Right lobe of liver (tissue), 6 donors: Measurements from ENCODE around the gene GOLGA6C. TPM values are rescaled to one million over a fixed set of nuclear protein-coding genes. Genes with fewer than 3 reads are reported as not detected.
"Not testable (repeated sequence)": the region's sequence is repeated elsewhere in the genome, so short reads cannot be mapped to it uniquely, and the experiment has no call there.

Source experiments
- ATAC-seq, 4 donors: fragments of 200-7000 bp; cut with Tn5 transposase; one replicate each; pipeline ENCODE4 v1.9.1; 2020; ENCODE audit warnings: mild to moderate bottlenecking in 4 of 4, moderate library complexity in 4 of 4
- DNase-seq, 3 donors: peaks; one replicate each; pipeline ENCODE4 v3.0.0-alpha.2; 2020
- H3K27ac ChIP-seq, 3 donors: fragments of 200-600 bp; one replicate each; pipeline ENCODE4 v1.8.0; 2022
- H3K27me3 ChIP-seq, 2 donors: fragments of 200-600 bp; one replicate each; pipeline ENCODE4 v1.8.0; 2022
- H3K36me3 ChIP-seq, 4 donors: fragments of 200-600 bp; sonication (generic) in 1 of 4; one replicate each; pipeline versions ENCODE4 v1.5.1 to v1.8.0; 2017 to 2022; ENCODE audit warnings: control low read depth in 1 of 4
- H3K4me1 ChIP-seq, 4 donors: fragments of 200-600 bp; sonication (generic) in 1 of 4; one replicate each; pipeline versions ENCODE4 v1.5.1 to v1.8.0; 2017 to 2022; ENCODE audit warnings: control low read depth in 1 of 4
- H3K4me3 ChIP-seq, 3 donors: fragments of 200-600 bp; one replicate each; pipeline ENCODE4 v1.8.0; 2022
- H3K9me3 ChIP-seq, 4 donors: fragments of 200-600 bp; sonication (generic) in 1 of 4; one replicate each; pipeline versions ENCODE4 v1.5.1 to v1.8.0; 2017 to 2022; ENCODE audit warnings: control low read depth in 1 of 4
- POLR2A ChIP-seq: fragments of 450-650 bp; IDR thresholded peaks from one replicate; pipeline ENCODE4 v1.6.1; 2017; ENCODE audit warnings: antibody characterized with exemption, mild to moderate bottlenecking
- WGBS: methylation state at CpG from one replicate; pipeline ENCODE4 v1.1.6; 2018; ENCODE audit warnings: low coverage, low lambda C conversion rate; ENCODE audit not compliant: insufficient coverage; ENCODE audit errors: missing lambda C conversion rate; 5-methylcytosine and 5-hydroxymethylcytosine counted together
- intact Hi-C, 2 donors: fragments of 100-400 bp; cut with DNase I; formaldehyde crosslinking; loops; one replicate each; pipeline versions ENCODE4 v1.11.2 to v1.14.1; 2022
- total RNA-seq, 6 experiments: library from RNA; depleted of rRNA in 2 of 6; stranded (reverse); fragments of >200 nt in 2 of 6; fragmentation: NEBNext Ultra II Directional in 3 of 6; extraction: Animal tissue kit (Norgen Biotek cat#: 25700) in 3 of 6; gene quantifications; one replicate each; pipeline versions ENCODE4 v1.1.0 to v1.2.4, GENCODE V29; 2016 to 2023
- TF ChIP-seq, protein P1 (sequence below), 4 donors: fragments of 200-600 bp in 3 of 4; fragments of 450-650 bp in 1 of 4; IDR thresholded peaks; one replicate each; pipeline versions ENCODE4 v1.5.1 to v1.8.0; 2016 to 2022; ENCODE audit warnings: antibody characterized with exemption in 4 of 4, mild to moderate bottlenecking in 2 of 4
- donor health status: DM: no; HTN: yes; CAD: no.
- donor health status: DM: no; HTN: no; CAD: no.
- donor health status: DM: no; HTN: no; CAD: no.
- donor health status: DM: no; HTN: yes; CAD: no.
- donor health status: DM: no; HTN: yes; CAD: no.

GOLGA6C gene
- total RNA-seq, 6 experiments from 2014 or later: 0.19 to 0.51 (median 0.22) TPM; not detected in 3

DNA sequence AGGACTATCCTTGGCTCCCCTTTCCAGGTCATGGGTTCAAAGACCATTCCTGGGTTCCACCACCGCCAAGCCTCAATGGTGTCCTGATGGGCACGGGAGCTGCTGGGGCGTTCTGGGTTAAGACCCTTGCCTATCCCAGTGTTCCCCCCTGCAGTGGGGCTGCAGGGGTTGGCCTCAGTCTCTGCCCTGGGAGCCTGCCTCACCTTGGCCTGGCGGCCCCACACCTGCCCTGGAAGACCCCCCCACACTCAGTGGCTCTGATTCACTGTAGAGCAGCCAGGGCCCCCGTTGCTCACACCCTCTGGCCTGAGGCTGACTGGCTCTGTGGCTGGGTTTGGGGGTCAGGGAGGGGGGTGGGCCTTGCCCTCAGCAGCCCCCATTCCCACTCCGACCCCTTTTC, 34.4 kb upstream of the GOLGA6C start:
- Histone ChIP-seq H3K27me3 (no peaks in the 10 kb centered on the region), H3K36me3 (no peaks in the 10 kb centered on the region), H3K9me3 (no peaks in the 10 kb centered on the region), H3K4me1 (peaks cover 0 to 4% (median 0%) of the 10 kb centered on the region in 4 donors), H3K27ac (no peak overlapping the region), H3K4me3 (no peak overlapping the region)
- intact Hi-C loops: no loop called here
- no peak for ATAC-seq
- peak in 1 of 3 donors; percentile 15 for DNase-seq
- 57% methylated on average over 1 of the region's 6 CpGs for WGBS
- TF ChIP-seq, protein P1, sequence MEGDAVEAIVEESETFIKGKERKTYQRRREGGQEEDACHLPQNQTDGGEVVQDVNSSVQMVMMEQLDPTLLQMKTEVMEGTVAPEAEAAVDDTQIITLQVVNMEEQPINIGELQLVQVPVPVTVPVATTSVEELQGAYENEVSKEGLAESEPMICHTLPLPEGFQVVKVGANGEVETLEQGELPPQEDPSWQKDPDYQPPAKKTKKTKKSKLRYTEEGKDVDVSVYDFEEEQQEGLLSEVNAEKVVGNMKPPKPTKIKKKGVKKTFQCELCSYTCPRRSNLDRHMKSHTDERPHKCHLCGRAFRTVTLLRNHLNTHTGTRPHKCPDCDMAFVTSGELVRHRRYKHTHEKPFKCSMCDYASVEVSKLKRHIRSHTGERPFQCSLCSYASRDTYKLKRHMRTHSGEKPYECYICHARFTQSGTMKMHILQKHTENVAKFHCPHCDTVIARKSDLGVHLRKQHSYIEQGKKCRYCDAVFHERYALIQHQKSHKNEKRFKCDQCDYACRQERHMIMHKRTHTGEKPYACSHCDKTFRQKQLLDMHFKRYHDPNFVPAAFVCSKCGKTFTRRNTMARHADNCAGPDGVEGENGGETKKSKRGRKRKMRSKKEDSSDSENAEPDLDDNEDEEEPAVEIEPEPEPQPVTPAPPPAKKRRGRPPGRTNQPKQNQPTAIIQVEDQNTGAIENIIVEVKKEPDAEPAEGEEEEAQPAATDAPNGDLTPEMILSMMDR (IDR thresholded peaks at IDR 0.05): no peak
- TF ChIP-seq POLR2A: no peak

DNA sequence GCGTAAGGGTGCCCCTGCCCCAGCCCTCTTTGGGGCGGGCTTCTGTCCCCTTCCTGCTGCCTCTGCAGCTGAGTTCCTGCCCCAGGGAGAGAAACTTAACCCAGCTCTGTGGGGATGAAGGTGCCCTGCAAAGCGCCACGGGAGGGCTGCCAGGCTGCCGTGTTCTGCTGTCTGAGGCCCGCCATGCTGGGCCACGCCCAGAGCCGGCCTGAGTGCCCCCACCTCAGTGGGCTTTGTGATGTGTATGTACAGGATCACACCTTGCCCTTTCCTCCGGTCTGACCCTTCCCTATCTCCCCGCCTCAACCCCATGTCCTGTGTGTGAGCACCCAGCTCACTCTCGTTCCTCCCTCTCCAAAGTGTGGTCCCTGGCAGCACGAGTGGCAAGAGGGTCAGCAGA, 33.9 kb upstream of the GOLGA6C start:
- H3K9me3 ChIP-seq: no peaks in the 10 kb centered on the region
- H3K4me3 ChIP-seq: no peak overlapping the region
- TF ChIP-seq POLR2A: no peak
- TF ChIP-seq, protein P1 (IDR thresholded peaks at IDR 0.05): no peak
- DNase-seq (no peak), ATAC-seq (no peak)
- H3K4me1 ChIP-seq: peaks cover 0 to 4% (median 0%) of the 10 kb centered on the region in 4 donors
- no peak overlapping the region for H3K27ac ChIP-seq
- WGBS: 73% methylated on average over 8 of the region's 12 CpGs
- H3K36me3 ChIP-seq: no peaks in the 10 kb centered on the region
- intact Hi-C loops: no loop called here
- no peaks in the 10 kb centered on the region for H3K27me3 ChIP-seq

GRCh38 chr15:75225102-75225836, 32.9 kb upstream of the GOLGA6C start:
- H3K27me3 ChIP-seq, H3K36me3 ChIP-seq, H3K27ac ChIP-seq, intact Hi-C loops, ATAC-seq, H3K4me3 ChIP-seq, H3K4me1 ChIP-seq, H3K9me3 ChIP-seq: not testable (repeated sequence)
- peak in 1 of 3 donors; percentile 45 for DNase-seq
- 40% methylated on average over 2 of the region's 10 CpGs for WGBS

DNA sequence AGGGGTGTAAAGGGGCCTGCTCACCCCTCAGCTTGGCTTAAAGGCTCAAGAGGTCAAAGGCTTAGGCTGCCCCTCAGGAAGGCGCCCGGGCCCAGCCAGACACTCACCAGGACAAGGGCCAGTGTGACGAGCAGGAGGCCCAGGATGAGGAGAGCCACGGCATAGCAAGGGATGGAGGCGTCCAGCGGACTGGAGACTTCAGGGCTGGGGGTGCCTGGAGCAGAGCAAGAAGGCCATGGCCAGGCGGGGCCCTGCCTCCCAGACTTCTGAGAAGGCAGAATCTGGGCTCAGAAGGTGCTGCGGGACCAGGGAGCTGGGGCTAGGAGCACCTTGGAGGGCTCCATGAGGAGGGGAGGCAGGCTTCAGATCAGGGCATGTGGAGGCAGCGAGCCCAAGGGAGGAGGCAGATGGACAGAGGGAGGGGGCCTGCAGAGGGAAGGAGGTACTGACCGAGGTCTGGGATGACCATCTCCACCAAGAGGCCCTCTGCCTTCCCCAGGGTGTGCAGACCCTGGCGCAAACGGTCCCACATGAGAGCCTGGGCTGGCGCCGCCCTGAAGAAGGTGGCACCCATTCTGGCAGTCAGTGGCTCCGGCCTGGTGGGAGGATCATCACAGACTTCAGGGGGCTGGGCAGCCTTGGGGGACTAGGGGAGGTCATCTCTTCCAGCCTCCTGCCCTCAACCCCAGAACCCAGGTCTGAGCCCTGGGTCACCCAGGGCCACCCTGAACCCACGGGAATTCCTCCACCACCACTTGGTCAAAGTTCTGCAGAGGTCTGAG, 32.0 kb upstream of the GOLGA6C start:
- Histone ChIP-seq H3K9me3 (no peaks in the 10 kb centered on the region), H3K36me3 (no peaks in the 10 kb centered on the region), H3K4me3 (no peak overlapping the region), H3K27me3 (no peaks in the 10 kb centered on the region), H3K27ac (no peak overlapping the region), H3K4me1 (no peaks in the 10 kb centered on the region)
- DNase-seq (peak in 1 of 3 donors; percentile 51), ATAC-seq (no peak)
- 92% methylated on average over 4 of the region's 16 CpGs for WGBS
- intact Hi-C loops: no loop called here
- TF ChIP-seq POLR2A: no peak
- TF ChIP-seq, protein P1 (IDR thresholded peaks at IDR 0.05): no peak

DNA sequence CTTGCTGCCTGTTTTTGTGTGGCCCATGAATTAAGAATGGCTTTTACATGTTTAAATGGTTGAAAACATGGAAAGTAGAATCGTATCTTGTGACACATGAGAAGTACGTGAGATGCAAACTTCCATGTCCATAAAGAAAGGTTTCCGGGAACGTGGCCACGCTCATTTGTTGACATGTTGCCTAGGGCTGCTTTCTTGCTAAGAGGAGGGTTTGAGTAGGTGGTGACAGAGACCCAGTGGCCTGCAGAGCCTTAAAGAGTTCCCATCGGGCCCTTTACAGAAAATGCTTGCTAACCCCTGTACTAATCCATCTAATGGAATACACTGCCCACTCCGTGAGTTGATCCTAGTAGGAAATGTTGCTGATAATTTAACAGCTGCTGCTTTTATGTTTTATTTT, 31.0 kb upstream of the GOLGA6C start:
- H3K9me3 ChIP-seq, DNase-seq, H3K4me1 ChIP-seq, intact Hi-C loops, H3K36me3 ChIP-seq, H3K27ac ChIP-seq, ATAC-seq, H3K27me3 ChIP-seq, H3K4me3 ChIP-seq: not testable (repeated sequence)
- WGBS: 83% methylated on average over 1 of the region's 7 CpGs
